A673 (cell line): Measurements from ENCODE around the gene HPX.

Experiments used
- EZH2 ChIP-seq: fragments of 200-600 bp; sonication (generic); IDR thresholded peaks from 2 replicates; pipeline ENCODE4 v1.6.1; 2017; ENCODE audit warnings: borderline replicate concordance, low read depth, mild to moderate bottlenecking, mixed read lengths, antibody characterized with exemption, low read length; ENCODE audit not compliant: poor library complexity, severe bottlenecking
- TF ChIP-seq, protein P1 (sequence below): fragments of 300-800, 200-600 bp; sonication (generic); conservative IDR thresholded peaks from 2 replicates; pipeline ENCODE4 v1.5.1; 2017; ENCODE audit warnings: low read depth, mild to moderate bottlenecking, antibody characterized with exemption, low read length, moderate library complexity, mixed read lengths

DNA sequence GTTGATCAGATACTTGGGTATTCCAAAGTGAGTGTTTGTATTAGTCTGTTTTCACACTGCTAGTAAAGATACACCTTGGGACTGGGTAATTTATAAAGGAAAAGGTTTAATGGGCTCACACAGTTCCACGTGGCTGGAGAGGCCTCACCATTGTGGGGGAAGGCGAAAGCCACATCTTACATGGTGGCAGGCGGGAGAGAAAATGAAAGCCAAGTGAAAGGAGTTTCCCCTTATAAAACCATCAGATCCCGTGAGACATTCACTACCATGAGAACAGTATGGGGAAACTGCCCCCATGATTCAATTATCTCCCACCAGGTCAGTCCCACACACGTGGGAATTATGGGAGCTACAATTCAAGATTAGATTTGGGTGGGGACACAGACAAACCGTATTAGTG, 47.6 kb upstream of the HPX start:
- TF ChIP-seq, protein P1, sequence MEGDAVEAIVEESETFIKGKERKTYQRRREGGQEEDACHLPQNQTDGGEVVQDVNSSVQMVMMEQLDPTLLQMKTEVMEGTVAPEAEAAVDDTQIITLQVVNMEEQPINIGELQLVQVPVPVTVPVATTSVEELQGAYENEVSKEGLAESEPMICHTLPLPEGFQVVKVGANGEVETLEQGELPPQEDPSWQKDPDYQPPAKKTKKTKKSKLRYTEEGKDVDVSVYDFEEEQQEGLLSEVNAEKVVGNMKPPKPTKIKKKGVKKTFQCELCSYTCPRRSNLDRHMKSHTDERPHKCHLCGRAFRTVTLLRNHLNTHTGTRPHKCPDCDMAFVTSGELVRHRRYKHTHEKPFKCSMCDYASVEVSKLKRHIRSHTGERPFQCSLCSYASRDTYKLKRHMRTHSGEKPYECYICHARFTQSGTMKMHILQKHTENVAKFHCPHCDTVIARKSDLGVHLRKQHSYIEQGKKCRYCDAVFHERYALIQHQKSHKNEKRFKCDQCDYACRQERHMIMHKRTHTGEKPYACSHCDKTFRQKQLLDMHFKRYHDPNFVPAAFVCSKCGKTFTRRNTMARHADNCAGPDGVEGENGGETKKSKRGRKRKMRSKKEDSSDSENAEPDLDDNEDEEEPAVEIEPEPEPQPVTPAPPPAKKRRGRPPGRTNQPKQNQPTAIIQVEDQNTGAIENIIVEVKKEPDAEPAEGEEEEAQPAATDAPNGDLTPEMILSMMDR: no peak
- TF ChIP-seq EZH2: no peak
